Retinal pigment epithelial cell (primary cell): ENCODE data around the gene ZDHHC1.
"Not testable (repeated sequence)": the region's sequence is repeated elsewhere in the genome, so short reads cannot be mapped to it uniquely, and the experiment has no call there.

Experiments used
- DNase-seq: peaks from one replicate; pipeline ENCODE4 v3.0.0-alpha.2; 2010; ENCODE audit warnings: low read depth
- H3K4me3 ChIP-seq: 2 replicates; pipeline ENCODE4 v1.5.1; 2011; ENCODE audit warnings: mild to moderate bottlenecking, low read length, control low read depth, moderate library complexity
- CTCF ChIP-seq: conservative IDR thresholded peaks from 2 replicates; pipeline ENCODE4 v1.5.1; 2011; ENCODE audit warnings: low read depth, low read length, control low read depth, inconsistent platforms

The ZDHHC1 gene

GRCh38 chr16:67419931-67420330, 3.7 kb upstream of the ZDHHC1 start:
- TF ChIP-seq CTCF = peak; percentile 11
- no peak for DNase-seq
- no peak overlapping the region for H3K4me3 ChIP-seq

DNA sequence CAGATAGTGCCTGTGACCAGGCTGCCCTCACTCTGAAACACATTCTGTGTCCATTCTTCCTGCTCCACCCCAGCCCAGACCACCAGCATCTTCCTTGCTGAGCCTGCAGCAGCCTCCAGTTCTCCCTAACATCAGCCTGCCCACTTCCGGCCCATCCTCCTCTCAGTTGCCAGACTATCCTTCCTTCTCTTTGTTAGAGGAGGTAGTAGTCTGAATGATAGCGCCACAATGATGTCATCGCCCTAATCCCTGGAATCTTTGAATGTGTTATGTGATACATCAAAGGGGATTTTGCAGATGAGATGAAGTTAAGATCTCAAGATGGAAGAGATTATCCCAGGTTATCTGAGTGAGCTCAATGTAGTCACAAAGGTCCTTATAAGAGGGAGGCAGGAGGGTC, 3.2 kb upstream of the ZDHHC1 start:
- no peak for TF ChIP-seq CTCF
- H3K4me3 ChIP-seq = no peak overlapping the region
- DNase-seq = no peak

DNA sequence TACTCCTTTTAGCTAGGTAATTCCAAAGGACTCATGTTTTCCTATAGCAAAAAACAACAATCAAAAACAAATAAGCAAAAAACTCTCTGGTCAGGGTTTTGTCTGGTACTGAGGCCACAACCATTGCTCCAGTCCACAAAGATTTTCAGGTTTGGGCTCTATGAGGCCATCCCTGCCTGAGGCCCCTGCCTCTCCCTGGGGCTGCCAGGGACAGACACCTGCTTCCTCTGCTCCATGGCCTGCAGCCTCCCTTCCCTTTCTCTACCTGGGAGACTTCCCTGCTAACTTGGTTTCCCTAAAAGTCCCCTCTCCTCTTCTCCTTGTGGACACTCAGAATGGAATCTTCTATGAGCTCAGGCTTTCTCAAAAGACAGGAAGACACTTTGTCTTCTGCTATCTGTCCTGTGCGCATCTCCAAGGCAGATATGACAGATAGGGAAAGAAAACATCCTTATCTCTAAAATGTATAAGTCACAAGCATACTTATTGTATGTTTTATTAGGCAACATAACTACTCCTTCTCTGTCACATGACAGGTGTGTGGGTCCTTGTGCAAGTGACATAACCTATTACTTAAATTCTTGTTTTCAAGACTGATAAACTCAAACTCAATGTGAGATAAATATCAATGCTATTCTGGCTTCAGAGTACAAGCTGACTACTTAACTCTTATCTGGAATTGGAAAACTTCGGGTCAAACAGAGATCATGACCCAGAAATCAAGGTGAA, 1.2 kb upstream of the ZDHHC1 start:
- no peak overlapping the region for H3K4me3 ChIP-seq
- no peak for DNase-seq
- TF ChIP-seq CTCF = no peak

DNA sequence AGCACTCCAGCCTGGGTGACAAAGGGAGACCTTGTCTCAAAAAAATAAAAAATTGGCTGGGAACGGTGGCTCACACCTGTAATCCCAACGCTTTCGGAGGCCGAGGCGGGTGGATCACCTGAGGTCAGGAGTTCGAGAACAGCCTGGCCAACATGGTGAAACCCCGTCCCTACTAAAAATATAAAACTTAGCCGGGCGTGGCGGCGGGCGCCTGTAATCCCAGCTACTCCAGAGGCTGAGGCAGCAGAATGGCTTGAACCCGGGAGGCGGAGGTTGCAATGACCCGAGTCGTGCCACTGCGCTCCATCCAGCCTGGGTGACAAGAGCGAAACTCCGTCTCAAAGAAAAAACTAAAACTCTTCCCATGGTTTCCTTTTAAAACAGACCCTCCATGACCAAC, 856 bp downstream of the ZDHHC1 start:
- peak overlapping the region; percentile 66 for H3K4me3 ChIP-seq
- DNase-seq = not testable (repeated sequence)

- DNase-seq = no peak
- no peak overlapping the region for H3K4me3 ChIP-seq
- TF ChIP-seq CTCF = no peak
These were observed 2.0 kb downstream of the ZDHHC1 start for GRCh38 chr16:67413978-67414911.

DNA sequence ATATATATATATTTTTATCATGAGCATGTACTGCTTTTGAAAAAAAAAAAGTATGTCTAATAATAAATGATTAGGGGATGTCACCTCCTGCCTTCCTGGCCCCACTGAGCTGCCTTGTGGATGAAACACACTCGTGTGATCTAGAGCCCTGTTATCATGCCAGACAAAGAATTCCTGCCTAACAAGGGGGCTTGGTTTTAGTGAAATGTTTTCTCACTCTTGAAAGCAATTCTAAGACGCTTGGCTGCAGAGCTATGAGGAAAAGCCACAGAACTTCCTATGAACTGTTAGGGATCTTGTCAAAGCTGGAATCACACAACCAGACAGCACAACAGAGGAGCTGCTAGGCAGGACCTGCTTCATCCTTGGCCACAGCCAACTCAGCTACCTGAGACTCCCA, 4.0 kb downstream of the ZDHHC1 start:
- no peak for DNase-seq
- TF ChIP-seq CTCF = no peak
- H3K4me3 ChIP-seq = no peak overlapping the region

- TF ChIP-seq CTCF = no peak
- no peak overlapping the region for H3K4me3 ChIP-seq
- DNase-seq = no peak
These were observed 4.9 kb downstream of the ZDHHC1 start for GRCh38 chr16:67411339-67411738.
